HG03575 (cell line): ENCODE measurements around the gene UBE2D2.

Experiments
- ATAC-seq: cut with Tn5 transposase; IDR thresholded peaks from one replicate; pipeline ENCODE4 v1.9.1; 2021; ENCODE audit not compliant: unreplicated experiment, insufficient number of reproducible peaks, low FRiP score; ENCODE audit errors: extremely low read depth

UBE2D2 gene

GRCh38 chr5:139654464-139654863 is 93.3 kb downstream of the UBE2D2 start:
- ATAC-seq = no peak

GRCh38 chr5:139654871-139655491 is 93.8 kb downstream of the UBE2D2 start:
- ATAC-seq = no peak

- no peak for ATAC-seq
These were observed 94.7 kb downstream of the UBE2D2 start for GRCh38 chr5:139655727-139656271.

- ATAC-seq = no peak
These were observed 96.5 kb downstream of the UBE2D2 start for GRCh38 chr5:139657363-139658321.

- no peak for ATAC-seq
These were observed 97.4 kb downstream of the UBE2D2 start for GRCh38 chr5:139658501-139658927.

GRCh38 chr5:139658928-139659667 is 98.0 kb downstream of the UBE2D2 start:
- ATAC-seq = no peak

- no peak for ATAC-seq
These were observed 98.6 kb downstream of the UBE2D2 start for GRCh38 chr5:139659695-139660101.

- ATAC-seq = no peak
These were observed 99.2 kb downstream of the UBE2D2 start for GRCh38 chr5:139660105-139660922.

GRCh38 chr5:139660923-139661814 is 100.0 kb downstream of the UBE2D2 start:
- ATAC-seq = no peak

- no peak for ATAC-seq
These were observed 101.5 kb downstream of the UBE2D2 start for GRCh38 chr5:139662617-139663016.

- no peak for ATAC-seq
These were observed 102.3 kb downstream of the UBE2D2 start for GRCh38 chr5:139663207-139664085.

- no peak for ATAC-seq
These were observed 103.1 kb downstream of the UBE2D2 start for GRCh38 chr5:139664086-139664693.

GRCh38 chr5:139664727-139665351 is 103.7 kb downstream of the UBE2D2 start:
- no peak for ATAC-seq

GRCh38 chr5:139665626-139666025 is 104.5 kb downstream of the UBE2D2 start:
- no peak for ATAC-seq

- no peak for ATAC-seq
These were observed 105.4 kb downstream of the UBE2D2 start for GRCh38 chr5:139666551-139666950.
